ENCODE results near the gene MAN1A1. TPM values are rescaled to one million over a fixed set of nuclear protein-coding genes. Genes with fewer than 3 reads are reported as not detected.

The MAN1A1 gene
- polyA plus RNA-seq, 1 donor (not counting 4 experiments of a cell fraction or from before 2014, with no cell fraction given), result 20.2 TPM

GRCh38 chr6:119314885-119315272 lies 34.7 kb downstream of the MAN1A1 start:
- no peaks in the 10 kb centered on the region for H4K20me1 ChIP-seq (ENCODE audit: control insufficient read depth, extremely low read depth, insufficient read depth, low read length)
- no peaks in the 10 kb centered on the region for H3K4me1 ChIP-seq (ENCODE audit: control insufficient read depth, extremely low read depth, insufficient read depth, low read length)
- H3K4me2 ChIP-seq (ENCODE audit: control insufficient read depth, extremely low read depth, insufficient read depth, low read depth, low read length), result no peak overlapping the region
- TF ChIP-seq EZH2 (IDR thresholded peaks at IDR 0.05; ENCODE audit: low read length) (no peak), CTCF (optimal IDR thresholded peaks at IDR 0.05 in 1 of 3, IDR thresholded peaks at IDR 0.05 in 1 of 3, conservative IDR thresholded peaks at IDR 0.05 in 1 of 3; ENCODE audit: extremely low read depth in 1 of 3, insufficient read depth in 2 of 3, low read length in 3 of 3) (no peak)
- H3K36me3 ChIP-seq (ENCODE audit: control insufficient read depth in 2 of 2, extremely low read depth in 1 of 2, insufficient read depth in 2 of 2, low read length in 2 of 2), result peaks cover 0 to 2% of the 10 kb centered on the region in 2 experiments
- no peak overlapping the region for H2AFZ ChIP-seq (ENCODE audit: control insufficient read depth, low read length)
- H3K9me1 ChIP-seq (ENCODE audit: control insufficient read depth, extremely low read depth, insufficient read depth, low read length), result no peaks in the 10 kb centered on the region
- no peak overlapping the region for H3K9ac ChIP-seq (ENCODE audit: control insufficient read depth, extremely low read depth, insufficient read depth, low read length)
- no peaks in the 10 kb centered on the region for H3K79me2 ChIP-seq (ENCODE audit: control insufficient read depth, insufficient read depth, low read length)
- H3K4me3 ChIP-seq (ENCODE audit: control insufficient read depth in 2 of 3, extremely low read depth in 1 of 3, insufficient read depth in 2 of 3, low read depth in 1 of 3, low read length in 3 of 3), result no peak overlapping the region
- DNase-seq (ENCODE audit: low read depth, low spot score), result no peak
- no peak for FAIRE-seq
- no peaks in the 10 kb centered on the region for H3K27me3 ChIP-seq (ENCODE audit: control insufficient read depth, extremely low read depth, insufficient read depth, low read length)
- H3K27ac ChIP-seq (ENCODE audit: control insufficient read depth, insufficient read depth, low read length), result no peak overlapping the region
- dilution Hi-C loops (cut with MboI; ENCODE audit: extremely low pct_ligation_motif_present, low sequenced_read_pairs), result no loop called here
- no peaks in the 10 kb centered on the region for H3K9me3 ChIP-seq (ENCODE audit: control insufficient read depth, low read depth, low read length)

GRCh38 chr6:119313937-119314884 lies 35.4 kb downstream of the MAN1A1 start:
- FAIRE-seq (no peak), DNase-seq (ENCODE audit: low read depth, low spot score) (no peak)
- H3K4me3 ChIP-seq (ENCODE audit: control insufficient read depth in 2 of 3, extremely low read depth in 1 of 3, insufficient read depth in 2 of 3, low read depth in 1 of 3, low read length in 3 of 3), result no peak overlapping the region
- H3K9me1 ChIP-seq (ENCODE audit: control insufficient read depth, extremely low read depth, insufficient read depth, low read length), result no peaks in the 10 kb centered on the region
- H4K20me1 ChIP-seq (ENCODE audit: control insufficient read depth, extremely low read depth, insufficient read depth, low read length), result no peaks in the 10 kb centered on the region
- TF ChIP-seq CTCF (optimal IDR thresholded peaks at IDR 0.05 in 1 of 3, IDR thresholded peaks at IDR 0.05 in 1 of 3, conservative IDR thresholded peaks at IDR 0.05 in 1 of 3; ENCODE audit: extremely low read depth in 1 of 3, insufficient read depth in 2 of 3, low read length in 3 of 3), result no peak
- no peak for TF ChIP-seq EZH2 (IDR thresholded peaks at IDR 0.05; ENCODE audit: low read length)
- H3K4me2 ChIP-seq (ENCODE audit: control insufficient read depth, extremely low read depth, insufficient read depth, low read depth, low read length), result no peak overlapping the region
- no peak overlapping the region for H3K27ac ChIP-seq (ENCODE audit: control insufficient read depth, insufficient read depth, low read length)
- H3K27me3 ChIP-seq (ENCODE audit: control insufficient read depth, extremely low read depth, insufficient read depth, low read length), result no peaks in the 10 kb centered on the region
- no peaks in the 10 kb centered on the region for H3K79me2 ChIP-seq (ENCODE audit: control insufficient read depth, insufficient read depth, low read length)
- no peak overlapping the region for H2AFZ ChIP-seq (ENCODE audit: control insufficient read depth, low read length)
- dilution Hi-C loops (cut with MboI; ENCODE audit: extremely low pct_ligation_motif_present, low sequenced_read_pairs), result no loop called here
- no peak overlapping the region for H3K9ac ChIP-seq (ENCODE audit: control insufficient read depth, extremely low read depth, insufficient read depth, low read length)
- peaks cover 0 to 2% of the 10 kb centered on the region in 2 experiments for H3K36me3 ChIP-seq (ENCODE audit: control insufficient read depth in 2 of 2, extremely low read depth in 1 of 2, insufficient read depth in 2 of 2, low read length in 2 of 2)
- H3K4me1 ChIP-seq (ENCODE audit: control insufficient read depth, extremely low read depth, insufficient read depth, low read length), result no peaks in the 10 kb centered on the region
- no peaks in the 10 kb centered on the region for H3K9me3 ChIP-seq (ENCODE audit: control insufficient read depth, low read depth, low read length)

Measured in keratinocyte (primary cell).